ENCODE measurements around the gene GAPVD1.

GRCh38 chr9:125400725-125401716 is 139.4 kb downstream of the GAPVD1 start:
- TF ChIP-seq POLR2AphosphoS5 (IDR thresholded peaks at IDR 0.05; ENCODE audit: low read depth, low read length) (no peak), SIN3A (IDR thresholded peaks at IDR 0.05; ENCODE audit: borderline replicate concordance, insufficient read depth, low read length) (no peak), TAF1 (IDR thresholded peaks at IDR 0.05; ENCODE audit: borderline replicate concordance, insufficient read depth, low read length) (no peak), FOXP2 (optimal IDR thresholded peaks at IDR 0.05; ENCODE audit: borderline replicate concordance, extremely low read depth, extremely low read length, insufficient read depth) (no peak)
